Activated naive CD4-positive, alpha-beta T cell treated with anti-CD3 and anti-CD28 coated beads, Interleukin-2, amount 10 ng/mL, durations not matched to agents 7 days and 5 days (primary cell): Measurements from ENCODE around the gene LMO7.
"Not testable (repeated sequence)": the region's sequence is repeated elsewhere in the genome, so short reads cannot be mapped to it uniquely, and the experiment has no call there.

Experiments used
- CTCF ChIA-PET: fragments of 350-600 bp; sonication (Branson Sonifier 250); formaldehyde crosslinking; loops from one replicate; lab custom pipeline; 2021; ENCODE audit warnings: antibody characterized with exemption; lab: Charles Lee
- DNase-seq: peaks from one replicate; pipeline ENCODE4 v3.0.0-alpha.2; 2020
- H3K27ac Mint-ChIP-seq: one replicate; pipeline ENCODE4 v1.8.0; 2021; ENCODE audit warnings: mild to moderate bottlenecking, moderate library complexity, mixed read lengths
- H3K27me3 Mint-ChIP-seq: one replicate; pipeline ENCODE4 v1.8.0; 2021; ENCODE audit warnings: mild to moderate bottlenecking, mixed read lengths
- H3K36me3 Mint-ChIP-seq: one replicate; pipeline ENCODE4 v1.8.0; 2021; ENCODE audit warnings: mixed read lengths
- H3K4me1 Mint-ChIP-seq: one replicate; pipeline ENCODE4 v1.8.0; 2021; ENCODE audit warnings: mixed read lengths
- H3K4me3 Mint-ChIP-seq: one replicate; pipeline ENCODE4 v1.8.0; 2021; ENCODE audit warnings: mild to moderate bottlenecking, moderate library complexity, mixed read lengths
- H3K9me3 Mint-ChIP-seq: one replicate; pipeline ENCODE4 v1.8.0; 2021; ENCODE audit warnings: mixed read lengths

LMO7 gene

GRCh38 chr13:75694722-75695121, 58.6 kb downstream of the LMO7 start:
- H3K36me3 Mint-ChIP-seq, result peaks cover 2% of the 10 kb centered on the region
- CTCF ChIA-PET, result interaction anchor here (0.8 to 4.2 kb wide), 14 partner anchors 11 to 1209 kb away, joined by 3 to 58 read pairs (median 12); no protein-coding TSS in a partner anchor
- no peak overlapping the region for H3K27ac Mint-ChIP-seq
- no peak overlapping the region for H3K4me3 Mint-ChIP-seq
- no peaks in the 10 kb centered on the region for H3K27me3 Mint-ChIP-seq
- H3K9me3 Mint-ChIP-seq, result no peaks in the 10 kb centered on the region
- no peaks in the 10 kb centered on the region for H3K4me1 Mint-ChIP-seq
- DNase-seq, result no peak

GRCh38 chr13:75695908-75696307, 59.8 kb downstream of the LMO7 start:
- not testable (repeated sequence) for H3K4me1 Mint-ChIP-seq, H3K9me3 Mint-ChIP-seq, H3K27ac Mint-ChIP-seq, H3K27me3 Mint-ChIP-seq, H3K36me3 Mint-ChIP-seq, H3K4me3 Mint-ChIP-seq
- CTCF ChIA-PET, result interaction anchor here (0.5 to 4.2 kb wide), 46 partner anchors 8 to 1208 kb away, joined by 3 to 58 read pairs (median 4); no protein-coding TSS in a partner anchor
- peak; percentile 79 for DNase-seq

- no peak overlapping the region for H3K27ac Mint-ChIP-seq
- CTCF ChIA-PET, result interaction anchor here (0.7 kb wide), 1 partner anchor 657 kb away, joined by 3 read pairs; no protein-coding TSS in a partner anchor
- no peaks in the 10 kb centered on the region for H3K27me3 Mint-ChIP-seq
- no peak for DNase-seq
- peaks cover 5% of the 10 kb centered on the region for H3K4me1 Mint-ChIP-seq
- no peaks in the 10 kb centered on the region for H3K9me3 Mint-ChIP-seq
- no peak overlapping the region for H3K4me3 Mint-ChIP-seq
- H3K36me3 Mint-ChIP-seq, result peaks cover 2% of the 10 kb centered on the region
These were observed 62.9 kb downstream of the LMO7 start for GRCh38 chr13:75699062-75699461.

- not testable (repeated sequence) for H3K36me3 Mint-ChIP-seq, H3K27ac Mint-ChIP-seq, H3K27me3 Mint-ChIP-seq, H3K4me1 Mint-ChIP-seq, DNase-seq, H3K4me3 Mint-ChIP-seq, H3K9me3 Mint-ChIP-seq
- CTCF ChIA-PET, result interaction anchor here (0.7 to 1.1 kb wide), 2 partner anchors 170 to 656 kb away, joined by 3 read pairs; no protein-coding TSS in a partner anchor
These were observed 63.6 kb downstream of the LMO7 start for GRCh38 chr13:75699717-75700116.

GRCh38 chr13:75700552-75700951, 64.4 kb downstream of the LMO7 start:
- no peak overlapping the region for H3K27ac Mint-ChIP-seq
- no peaks in the 10 kb centered on the region for H3K9me3 Mint-ChIP-seq
- no peaks in the 10 kb centered on the region for H3K27me3 Mint-ChIP-seq
- H3K4me1 Mint-ChIP-seq, result peaks cover 13% of the 10 kb centered on the region
- no peak overlapping the region for H3K4me3 Mint-ChIP-seq
- no peak for DNase-seq
- CTCF ChIA-PET, result interaction anchor here (1.1 kb wide), 1 partner anchor 169 kb away, joined by 3 read pairs; no protein-coding TSS in a partner anchor
- H3K36me3 Mint-ChIP-seq, result peaks cover 2% of the 10 kb centered on the region

GRCh38 chr13:75702476-75702875, 66.3 kb downstream of the LMO7 start:
- no peak for DNase-seq
- peaks cover 2% of the 10 kb centered on the region for H3K36me3 Mint-ChIP-seq
- H3K4me1 Mint-ChIP-seq, result peaks cover 15% of the 10 kb centered on the region
- CTCF ChIA-PET, result interaction anchor here (0.6 kb wide), 1 partner anchor 100 kb away, joined by 3 read pairs; no protein-coding TSS in a partner anchor
- H3K27ac Mint-ChIP-seq, result no peak overlapping the region
- H3K9me3 Mint-ChIP-seq, result no peaks in the 10 kb centered on the region
- H3K4me3 Mint-ChIP-seq, result no peak overlapping the region
- H3K27me3 Mint-ChIP-seq, result no peaks in the 10 kb centered on the region

- Mint-ChIP-seq H3K27me3 (no peaks in the 10 kb centered on the region), H3K36me3 (peaks cover 1% of the 10 kb centered on the region), H3K9me3 (no peaks in the 10 kb centered on the region), H3K4me1 (peaks cover 15% of the 10 kb centered on the region), H3K4me3 (no peak overlapping the region), H3K27ac (no peak overlapping the region)
- CTCF ChIA-PET, result interaction anchor here (1.2 kb wide), 1 partner anchor 8 kb away, joined by 9 read pairs; no protein-coding TSS in a partner anchor
- DNase-seq, result no peak
These were observed 67.6 kb downstream of the LMO7 start for GRCh38 chr13:75703769-75704168.

- no peak for DNase-seq
- H3K36me3 Mint-ChIP-seq, result no peaks in the 10 kb centered on the region
- H3K27me3 Mint-ChIP-seq, result no peaks in the 10 kb centered on the region
- peaks cover 15% of the 10 kb centered on the region for H3K4me1 Mint-ChIP-seq
- H3K27ac Mint-ChIP-seq, result no peak overlapping the region
- H3K9me3 Mint-ChIP-seq, result no peaks in the 10 kb centered on the region
- CTCF ChIA-PET, result interaction anchor here (0.9 to 1.2 kb wide), 3 partner anchors 8 to 166 kb away, joined by 3 to 9 read pairs (median 4); no protein-coding TSS in a partner anchor
- H3K4me3 Mint-ChIP-seq, result no peak overlapping the region
These were observed 68.2 kb downstream of the LMO7 start for GRCh38 chr13:75704194-75704926.

GRCh38 chr13:75704927-75705288, 68.8 kb downstream of the LMO7 start:
- H3K27me3 Mint-ChIP-seq, result no peaks in the 10 kb centered on the region
- H3K4me1 Mint-ChIP-seq, result peaks cover 15% of the 10 kb centered on the region
- H3K9me3 Mint-ChIP-seq, result no peaks in the 10 kb centered on the region
- no peak overlapping the region for H3K4me3 Mint-ChIP-seq
- CTCF ChIA-PET, result interaction anchor here (0.9 to 1.2 kb wide), 3 partner anchors 9 to 165 kb away, joined by 3 to 9 read pairs (median 4); no protein-coding TSS in a partner anchor
- H3K36me3 Mint-ChIP-seq, result no peaks in the 10 kb centered on the region
- H3K27ac Mint-ChIP-seq, result no peak overlapping the region
- DNase-seq, result no peak

GRCh38 chr13:75705395-75705794, 69.3 kb downstream of the LMO7 start:
- no peak overlapping the region for H3K4me3 Mint-ChIP-seq
- peaks cover 15% of the 10 kb centered on the region for H3K4me1 Mint-ChIP-seq
- no peaks in the 10 kb centered on the region for H3K36me3 Mint-ChIP-seq
- CTCF ChIA-PET, result interaction anchor here (1.1 to 1.6 kb wide), 2 partner anchors 9 to 10 kb away, joined by 4 to 14 read pairs; no protein-coding TSS in a partner anchor
- H3K27ac Mint-ChIP-seq, result no peak overlapping the region
- DNase-seq, result no peak
- H3K9me3 Mint-ChIP-seq, result no peaks in the 10 kb centered on the region
- no peaks in the 10 kb centered on the region for H3K27me3 Mint-ChIP-seq

GRCh38 chr13:75705908-75706307, 69.8 kb downstream of the LMO7 start:
- CTCF ChIA-PET, result interaction anchor here (1.6 kb wide), 1 partner anchor 10 kb away, joined by 14 read pairs; no protein-coding TSS in a partner anchor
- Mint-ChIP-seq H3K36me3 (no peaks in the 10 kb centered on the region), H3K4me1 (peaks cover 15% of the 10 kb centered on the region), H3K27ac (no peak overlapping the region), H3K4me3 (no peak overlapping the region), H3K9me3 (no peaks in the 10 kb centered on the region), H3K27me3 (no peaks in the 10 kb centered on the region)
- no peak for DNase-seq

GRCh38 chr13:75713852-75714251, 77.7 kb downstream of the LMO7 start:
- no peaks in the 10 kb centered on the region for H3K27me3 Mint-ChIP-seq
- peaks cover 1% of the 10 kb centered on the region for H3K36me3 Mint-ChIP-seq
- H3K27ac Mint-ChIP-seq, result no peak overlapping the region
- CTCF ChIA-PET, result interaction anchor here (1.8 kb wide), 1 partner anchor 18 kb away, joined by 7 read pairs; no protein-coding TSS in a partner anchor
- no peaks in the 10 kb centered on the region for H3K9me3 Mint-ChIP-seq
- no peak for DNase-seq
- peaks cover 3% of the 10 kb centered on the region for H3K4me1 Mint-ChIP-seq
- H3K4me3 Mint-ChIP-seq, result no peak overlapping the region

- CTCF ChIA-PET, result interaction anchor here (1.0 to 1.8 kb wide), 4 partner anchors 11 to 154 kb away, joined by 3 to 7 read pairs (median 5); no protein-coding TSS in a partner anchor
- no peak overlapping the region for H3K4me3 Mint-ChIP-seq
- DNase-seq, result no peak
- H3K4me1 Mint-ChIP-seq, result peaks cover 3% of the 10 kb centered on the region
- H3K36me3 Mint-ChIP-seq, result peaks cover 1% of the 10 kb centered on the region
- H3K9me3 Mint-ChIP-seq, result no peaks in the 10 kb centered on the region
- H3K27me3 Mint-ChIP-seq, result no peaks in the 10 kb centered on the region
- H3K27ac Mint-ChIP-seq, result no peak overlapping the region
These were observed 79.7 kb downstream of the LMO7 start for GRCh38 chr13:75715601-75716523.

GRCh38 chr13:75717525-75717924, 81.4 kb downstream of the LMO7 start:
- DNase-seq, result no peak
- H3K4me3 Mint-ChIP-seq, result no peak overlapping the region
- CTCF ChIA-PET, result interaction anchor here (0.6 kb wide), 1 partner anchor 113 kb away, joined by 3 read pairs; no protein-coding TSS in a partner anchor
- peaks cover 1% of the 10 kb centered on the region for H3K36me3 Mint-ChIP-seq
- H3K4me1 Mint-ChIP-seq, result peaks cover 3% of the 10 kb centered on the region
- no peaks in the 10 kb centered on the region for H3K9me3 Mint-ChIP-seq
- no peak overlapping the region for H3K27ac Mint-ChIP-seq
- no peaks in the 10 kb centered on the region for H3K27me3 Mint-ChIP-seq
